Measurements from ENCODE around the gene TEX51.

TEX51 gene

GRCh38 chr2:126913329-126913728, 14.6 kb downstream of the TEX51 start:
- no peaks in the 10 kb centered on the region for H3K9me3 ChIP-seq (ENCODE audit: control insufficient read depth, low read length)
- H3K27ac ChIP-seq (ENCODE audit: low read depth, low read length, severe bottlenecking) = no peak overlapping the region
- no peaks in the 10 kb centered on the region for H3K36me3 ChIP-seq (ENCODE audit: control insufficient read depth, insufficient read depth, low read length)
- 71% methylated on average over 1 of the region's 2 CpGs; no CpG with 5 or more reads in 1 of the 2 experiments for WGBS, 2 experiments (ENCODE audit: insufficient coverage in 2 of 2)
- no peak overlapping the region for H3K4me3 ChIP-seq (ENCODE audit: extremely low read depth, insufficient read depth, low read length, poor library complexity, severe bottlenecking)
- H3K4me1 ChIP-seq (ENCODE audit: control insufficient read depth, insufficient read depth, low read length, poor library complexity, severe bottlenecking) = no peaks in the 10 kb centered on the region

DNA sequence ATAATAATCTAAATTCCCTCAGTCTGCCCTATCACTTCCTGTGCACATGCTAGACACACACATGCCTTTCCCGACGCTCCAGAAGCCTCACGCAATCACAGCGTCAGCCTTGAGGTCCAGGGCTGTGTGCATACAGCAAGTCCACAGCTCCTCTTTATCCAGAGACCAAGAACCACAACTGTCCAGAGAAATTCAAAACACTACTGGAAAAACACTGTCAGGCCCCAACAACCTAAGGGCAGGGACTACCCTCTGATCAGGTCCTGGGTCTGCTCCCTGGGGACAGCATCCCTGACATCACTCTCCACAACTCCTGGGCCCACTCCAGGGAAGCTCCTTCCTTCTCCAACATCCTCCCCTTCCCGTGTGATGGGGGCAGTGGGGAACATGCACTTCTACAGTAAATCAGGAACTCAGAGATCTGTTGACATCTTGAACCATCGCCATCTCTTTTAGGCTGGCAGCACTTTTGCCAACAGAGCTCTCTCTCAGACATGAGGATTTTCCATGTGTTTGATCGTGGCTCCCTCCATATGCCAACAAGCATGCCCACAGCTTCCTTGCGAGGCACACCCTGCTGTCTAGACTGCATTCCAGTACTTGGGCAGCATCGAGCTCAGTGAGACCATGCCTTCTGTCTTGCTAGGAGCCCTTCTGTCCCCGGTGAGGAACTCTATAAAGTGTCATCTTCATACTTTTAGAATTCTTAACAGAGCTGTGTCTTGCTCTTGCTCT, 15.4 kb downstream of the TEX51 start:
- Histone ChIP-seq H3K27ac (ENCODE audit: low read depth, low read length, severe bottlenecking) (no peak overlapping the region), H3K4me3 (ENCODE audit: extremely low read depth, insufficient read depth, low read length, poor library complexity, severe bottlenecking) (no peak overlapping the region), H3K36me3 (ENCODE audit: control insufficient read depth, insufficient read depth, low read length) (no peaks in the 10 kb centered on the region), H3K4me1 (ENCODE audit: control insufficient read depth, insufficient read depth, low read length, poor library complexity, severe bottlenecking) (no peaks in the 10 kb centered on the region), H3K9me3 (ENCODE audit: control insufficient read depth, low read length) (no peaks in the 10 kb centered on the region)
- WGBS, 2 experiments (ENCODE audit: insufficient coverage in 2 of 2) = 90 to 92% methylated on average over 6 to 8 of the region's 10 CpGs

GRCh38 chr2:126914811-126915500, 16.3 kb downstream of the TEX51 start:
- H3K9me3 ChIP-seq (ENCODE audit: control insufficient read depth, low read length) = no peaks in the 10 kb centered on the region
- 87 to 94% methylated on average over 14 of the region's 14 CpGs for WGBS, 2 experiments (ENCODE audit: insufficient coverage in 2 of 2)
- no peaks in the 10 kb centered on the region for H3K36me3 ChIP-seq (ENCODE audit: control insufficient read depth, insufficient read depth, low read length)
- H3K4me1 ChIP-seq (ENCODE audit: control insufficient read depth, insufficient read depth, low read length, poor library complexity, severe bottlenecking) = no peaks in the 10 kb centered on the region
- no peak overlapping the region for H3K4me3 ChIP-seq (ENCODE audit: extremely low read depth, insufficient read depth, low read length, poor library complexity, severe bottlenecking)
- no peak overlapping the region for H3K27ac ChIP-seq (ENCODE audit: low read depth, low read length, severe bottlenecking)

DNA sequence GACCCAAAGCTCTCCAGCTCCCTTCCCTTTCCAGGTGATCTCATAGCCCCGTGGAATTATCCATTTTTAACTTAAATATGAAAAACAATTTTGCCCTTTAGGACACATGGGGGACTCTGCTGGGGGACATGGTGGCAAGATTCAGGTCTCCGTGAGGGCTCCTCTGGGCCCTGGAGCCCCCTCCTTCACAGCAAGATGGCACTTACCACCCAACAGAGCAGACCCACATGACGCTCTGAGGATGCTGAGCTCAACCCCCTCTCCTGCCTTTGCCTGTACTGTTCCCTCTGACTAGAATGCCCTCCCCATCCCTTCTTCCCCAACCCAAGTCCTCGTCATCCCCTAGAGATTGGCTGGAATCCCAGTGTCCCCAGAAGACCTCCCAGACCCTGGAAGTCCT, 17.2 kb downstream of the TEX51 start:
- Histone ChIP-seq H3K4me1 (ENCODE audit: control insufficient read depth, insufficient read depth, low read length, poor library complexity, severe bottlenecking) (no peaks in the 10 kb centered on the region), H3K9me3 (ENCODE audit: control insufficient read depth, low read length) (no peaks in the 10 kb centered on the region), H3K36me3 (ENCODE audit: control insufficient read depth, insufficient read depth, low read length) (no peaks in the 10 kb centered on the region), H3K27ac (ENCODE audit: low read depth, low read length, severe bottlenecking) (no peak overlapping the region), H3K4me3 (ENCODE audit: extremely low read depth, insufficient read depth, low read length, poor library complexity, severe bottlenecking) (no peak overlapping the region)
- 83 to 86% methylated on average over 2 to 3 of the region's 4 CpGs for WGBS, 2 experiments (ENCODE audit: insufficient coverage in 2 of 2)

- H3K4me3 ChIP-seq (ENCODE audit: extremely low read depth, insufficient read depth, low read length, poor library complexity, severe bottlenecking) = no peak overlapping the region
- no peak overlapping the region for H3K27ac ChIP-seq (ENCODE audit: low read depth, low read length, severe bottlenecking)
- H3K36me3 ChIP-seq (ENCODE audit: control insufficient read depth, insufficient read depth, low read length) = no peaks in the 10 kb centered on the region
- no peaks in the 10 kb centered on the region for H3K4me1 ChIP-seq (ENCODE audit: control insufficient read depth, insufficient read depth, low read length, poor library complexity, severe bottlenecking)
- WGBS, 2 experiments (ENCODE audit: insufficient coverage in 2 of 2) = 96 to 100% methylated on average over 3 to 4 of the region's 4 CpGs
- no peaks in the 10 kb centered on the region for H3K9me3 ChIP-seq (ENCODE audit: control insufficient read depth, low read length)
Measured at GRCh38 chr2:126916744-126917143, 18.1 kb downstream of the TEX51 start.

DNA sequence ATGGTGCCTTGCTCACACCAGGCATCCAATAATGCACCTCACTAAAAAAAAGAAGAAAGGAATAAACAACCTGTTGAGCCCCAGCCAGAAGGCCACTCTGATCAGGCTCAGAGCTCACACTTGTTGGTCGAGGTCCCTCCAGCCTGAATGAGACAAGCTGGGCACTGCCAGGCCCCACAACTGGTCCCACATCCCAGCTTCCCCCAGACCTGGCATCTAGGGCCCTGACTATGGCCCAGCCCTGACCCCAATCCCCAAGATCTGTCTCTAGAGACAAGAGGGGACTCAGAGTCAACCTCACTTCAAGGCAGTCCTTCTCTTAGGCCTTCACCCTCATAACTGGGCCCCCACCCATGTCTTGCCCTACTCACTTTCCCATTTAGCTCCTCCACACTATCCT, 22.4 kb downstream of the TEX51 start:
- Histone ChIP-seq H3K36me3 (ENCODE audit: control insufficient read depth, insufficient read depth, low read length) (no peaks in the 10 kb centered on the region), H3K9me3 (ENCODE audit: control insufficient read depth, low read length) (no peaks in the 10 kb centered on the region), H3K4me1 (ENCODE audit: control insufficient read depth, insufficient read depth, low read length, poor library complexity, severe bottlenecking) (no peaks in the 10 kb centered on the region), H3K4me3 (ENCODE audit: extremely low read depth, insufficient read depth, low read length, poor library complexity, severe bottlenecking) (no peak overlapping the region), H3K27ac (ENCODE audit: low read depth, low read length, severe bottlenecking) (no peak overlapping the region)
- 80% methylated on average over 1 of the region's 1 CpG; no CpG with 5 or more reads in 1 of the 2 experiments for WGBS, 2 experiments (ENCODE audit: insufficient coverage in 2 of 2)

GRCh38 chr2:126930970-126931590, 32.4 kb downstream of the TEX51 start:
- no peak overlapping the region for H3K4me3 ChIP-seq (ENCODE audit: extremely low read depth, insufficient read depth, low read length, poor library complexity, severe bottlenecking)
- H3K27ac ChIP-seq (ENCODE audit: low read depth, low read length, severe bottlenecking) = no peak overlapping the region
- WGBS, 2 experiments (ENCODE audit: insufficient coverage in 2 of 2) = 91 to 98% methylated on average over 5 of the region's 5 CpGs
- H3K4me1 ChIP-seq (ENCODE audit: control insufficient read depth, insufficient read depth, low read length, poor library complexity, severe bottlenecking) = no peaks in the 10 kb centered on the region
- no peaks in the 10 kb centered on the region for H3K36me3 ChIP-seq (ENCODE audit: control insufficient read depth, insufficient read depth, low read length)
- no peaks in the 10 kb centered on the region for H3K9me3 ChIP-seq (ENCODE audit: control insufficient read depth, low read length)

DNA sequence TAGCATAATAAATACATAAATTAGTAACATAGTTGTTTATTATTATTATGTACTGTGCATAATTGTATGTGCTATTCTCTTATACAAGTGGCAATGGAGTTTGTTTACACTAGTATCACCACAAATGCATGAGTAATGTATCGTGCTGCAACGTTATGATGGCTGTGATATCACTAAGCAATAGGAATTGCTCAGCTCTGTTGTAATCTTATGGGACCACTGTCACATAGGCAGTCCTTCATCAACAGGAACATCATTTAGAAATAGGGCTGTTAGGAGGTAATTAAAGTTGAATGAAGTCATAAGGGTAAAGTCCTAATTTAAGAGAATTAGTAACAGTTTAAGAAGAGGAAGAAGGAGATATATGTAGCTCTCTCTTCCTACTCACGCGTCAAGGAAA, 33.8 kb downstream of the TEX51 start:
- Histone ChIP-seq H3K36me3 (ENCODE audit: control insufficient read depth, insufficient read depth, low read length) (no peaks in the 10 kb centered on the region), H3K4me1 (ENCODE audit: control insufficient read depth, insufficient read depth, low read length, poor library complexity, severe bottlenecking) (no peaks in the 10 kb centered on the region), H3K27ac (ENCODE audit: low read depth, low read length, severe bottlenecking) (no peak overlapping the region), H3K4me3 (ENCODE audit: extremely low read depth, insufficient read depth, low read length, poor library complexity, severe bottlenecking) (no peak overlapping the region), H3K9me3 (ENCODE audit: control insufficient read depth, low read length) (no peaks in the 10 kb centered on the region)
- 100% methylated on average over 2 of the region's 4 CpGs; no CpG with 5 or more reads in 1 of the 2 experiments for WGBS, 2 experiments (ENCODE audit: insufficient coverage in 2 of 2)

GRCh38 chr2:126932966-126933710, 34.4 kb downstream of the TEX51 start:
- Histone ChIP-seq H3K4me3 (ENCODE audit: extremely low read depth, insufficient read depth, low read length, poor library complexity, severe bottlenecking) (no peak overlapping the region), H3K9me3 (ENCODE audit: control insufficient read depth, low read length) (no peaks in the 10 kb centered on the region), H3K4me1 (ENCODE audit: control insufficient read depth, insufficient read depth, low read length, poor library complexity, severe bottlenecking) (no peaks in the 10 kb centered on the region), H3K36me3 (ENCODE audit: control insufficient read depth, insufficient read depth, low read length) (no peaks in the 10 kb centered on the region), H3K27ac (ENCODE audit: low read depth, low read length, severe bottlenecking) (no peak overlapping the region)
- WGBS, 2 experiments (ENCODE audit: insufficient coverage in 2 of 2) = 68 to 80% methylated on average over 4 to 7 of the region's 14 CpGs

DNA sequence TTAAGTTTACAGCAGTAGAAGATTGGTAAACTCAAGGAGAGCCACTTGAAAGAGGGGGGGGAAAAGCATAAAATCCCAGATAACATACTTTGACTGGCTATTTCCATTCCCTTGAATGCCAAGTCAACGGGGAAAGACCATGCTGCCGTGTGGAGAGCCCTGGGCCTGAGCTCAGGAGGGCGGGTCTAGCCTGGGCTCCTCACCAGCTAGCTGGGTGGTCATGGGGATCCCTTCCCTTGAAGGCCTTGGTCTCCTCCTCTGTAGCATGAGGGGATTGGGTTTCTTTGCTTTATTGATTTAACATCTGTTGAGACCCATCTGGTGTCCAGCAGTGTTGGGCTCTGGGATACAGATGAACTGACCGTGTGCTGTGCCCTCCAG, 35.0 kb downstream of the TEX51 start:
- Histone ChIP-seq H3K4me3 (ENCODE audit: extremely low read depth, insufficient read depth, low read length, poor library complexity, severe bottlenecking) (no peak overlapping the region), H3K36me3 (ENCODE audit: control insufficient read depth, insufficient read depth, low read length) (no peaks in the 10 kb centered on the region), H3K9me3 (ENCODE audit: control insufficient read depth, low read length) (no peaks in the 10 kb centered on the region), H3K27ac (ENCODE audit: low read depth, low read length, severe bottlenecking) (no peak overlapping the region), H3K4me1 (ENCODE audit: control insufficient read depth, insufficient read depth, low read length, poor library complexity, severe bottlenecking) (no peaks in the 10 kb centered on the region)
- WGBS, 2 experiments (ENCODE audit: insufficient coverage in 2 of 2) = 93% methylated on average over 4 of the region's 4 CpGs; no CpG with 5 or more reads in 1 of the 2 experiments

Measured in mesodermal cell (in vitro differentiated cells).